Endodermal cell (in vitro differentiated cells): ENCODE results near the gene SH3PXD2A. TPM values are rescaled to one million over a fixed set of nuclear protein-coding genes. Genes with fewer than 3 reads are reported as not detected.

Experiments used
- DNase-seq: peaks from one replicate; pipeline ENCODE4 v3.0.0-alpha.2; 2017
- H3K27ac ChIP-seq: 2 replicates; pipeline ENCODE4 v1.5.1; 2013; ENCODE audit warnings: mild to moderate bottlenecking, low read depth, low read length, moderate library complexity
- H3K27me3 ChIP-seq: 2 replicates; pipeline ENCODE4 v1.6.1; 2013; ENCODE audit warnings: mild to moderate bottlenecking, low read length, moderate library complexity; ENCODE audit not compliant: insufficient read depth, control insufficient read depth, poor library complexity, severe bottlenecking
- H3K36me3 ChIP-seq: 2 replicates; pipeline ENCODE4 v1.7.0; 2013; ENCODE audit warnings: mild to moderate bottlenecking, low read length, moderate library complexity; ENCODE audit not compliant: control insufficient read depth, insufficient read depth
- H3K4me1 ChIP-seq: one replicate; pipeline ENCODE4 v1.7.0; 2013; ENCODE audit warnings: low read length; ENCODE audit not compliant: control insufficient read depth, insufficient read depth
- H3K4me3 ChIP-seq: 2 replicates; pipeline ENCODE4 v1.5.1; 2013; ENCODE audit warnings: mild to moderate bottlenecking, low read length, moderate library complexity
- H3K9ac ChIP-seq: 2 replicates; pipeline ENCODE4 v1.6.1; 2013; ENCODE audit warnings: mild to moderate bottlenecking, low read length, moderate library complexity; ENCODE audit not compliant: poor library complexity, severe bottlenecking; ENCODE audit errors: extremely low read depth
- H3K9me3 ChIP-seq: 2 replicates; pipeline ENCODE4 v1.6.1; 2013; ENCODE audit warnings: mild to moderate bottlenecking, low read length, moderate library complexity; ENCODE audit not compliant: control insufficient read depth
- H3K27ac Mint-ChIP-seq: 2 replicates; pipeline ENCODE4 v1.8.0; 2020; ENCODE audit warnings: mixed read lengths
- H3K27me3 Mint-ChIP-seq: 2 replicates; pipeline ENCODE4 v1.8.0; 2021; ENCODE audit warnings: mild to moderate bottlenecking, mixed read lengths; ENCODE audit not compliant: insufficient read depth
- H3K36me3 Mint-ChIP-seq: 2 replicates; pipeline ENCODE4 v1.8.0; 2020; ENCODE audit warnings: low read depth, mixed read lengths
- H3K4me1 Mint-ChIP-seq: 2 replicates; pipeline ENCODE4 v1.8.0; 2020; ENCODE audit warnings: mixed read lengths
- H3K4me3 Mint-ChIP-seq: 2 replicates; pipeline ENCODE4 v1.8.0; 2020; ENCODE audit warnings: mild to moderate bottlenecking, moderate library complexity, mixed read lengths
- H3K9me3 Mint-ChIP-seq: 2 replicates; pipeline ENCODE4 v1.8.0; 2020; ENCODE audit warnings: mild to moderate bottlenecking, mixed read lengths
- WGBS, 2 experiments: methylation state at CpG; one replicate each; pipeline versions ENCODE4 v1.1.5 to v1.1.7; 2013; ENCODE audit warnings: missing lambda C conversion rate in 2 of 2, mixed read lengths in 1 of 2; ENCODE audit not compliant: insufficient coverage in 1 of 2, insufficient read length in 1 of 2; 5-methylcytosine and 5-hydroxymethylcytosine counted together
- total RNA-seq, 2 donors: library from RNA; stranded (reverse); fragmentation: NEBNext Ultra II Directional in 1 of 2; extraction: Animal tissue kit (Norgen Biotek cat#: 25700) in 1 of 2; gene quantifications; 2 replicates in 1 of 2; 3 replicates in 1 of 2; pipeline ENCODE4 v1.2.1, GENCODE V29; 2021
- TF ChIP-seq, protein P1 (sequence below): fragments of 200-600 bp; sonication (generic); conservative IDR thresholded peaks from 2 replicates; pipeline ENCODE4 v1.5.0; 2021; ENCODE audit warnings: antibody characterized with exemption, mild to moderate bottlenecking

SH3PXD2A gene
- total RNA-seq, 2 donors from 2014 or later, result 15.7 to 22.6 TPM

DNA sequence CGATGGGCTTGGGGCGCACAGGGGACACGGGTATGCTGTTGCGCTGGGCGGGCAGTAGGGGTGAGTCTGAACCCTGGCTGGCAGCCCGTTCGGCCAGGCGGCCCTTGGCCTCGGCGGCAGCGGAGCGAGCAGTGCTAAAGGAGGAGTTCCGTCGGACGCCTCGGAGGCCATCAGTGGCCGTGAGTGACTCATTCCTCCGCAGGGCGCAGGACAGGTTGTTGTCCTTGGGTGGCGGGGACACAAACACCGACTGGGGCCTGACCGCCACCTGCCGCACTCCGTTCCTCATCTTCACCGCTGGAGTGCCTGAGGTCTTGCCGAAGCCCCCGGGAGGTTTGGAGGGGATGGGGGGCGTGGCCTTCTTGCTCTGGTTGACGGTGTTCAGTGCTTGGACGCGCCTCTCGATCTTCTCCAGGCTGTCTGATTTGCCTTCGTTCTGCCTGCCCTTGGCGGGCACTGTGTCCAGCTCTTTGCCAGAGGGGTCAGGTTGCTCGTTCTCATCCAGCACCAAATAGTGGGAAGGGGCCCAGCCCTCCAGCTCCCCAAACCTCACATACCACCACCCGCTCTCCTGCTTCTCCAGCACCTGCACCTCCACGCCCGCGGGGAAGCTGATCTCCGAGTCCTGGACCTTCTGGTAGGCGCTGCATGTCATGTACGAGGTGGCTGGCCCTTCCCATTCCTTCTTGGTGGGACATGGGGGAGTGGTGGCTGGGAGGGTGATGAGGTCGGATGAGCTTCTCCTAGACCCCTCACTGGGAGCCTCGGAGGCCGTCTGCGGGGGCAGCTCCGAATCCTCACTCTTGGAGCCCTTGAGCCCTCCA, 253.1 kb downstream of the SH3PXD2A start:
- no peak for DNase-seq
- H3K4me3 ChIP-seq, result no peak overlapping the region
- Mint-ChIP-seq H3K36me3 (peaks cover 34% of the 10 kb centered on the region), H3K9me3 (peaks cover 13% of the 10 kb centered on the region), H3K4me1 (peaks cover 3% of the 10 kb centered on the region), H3K27ac (no peak overlapping the region), H3K4me3 (no peak overlapping the region), H3K27me3 (no peaks in the 10 kb centered on the region)
- H3K9ac ChIP-seq, result no peak overlapping the region
- H3K4me1 ChIP-seq, result no peaks in the 10 kb centered on the region
- WGBS, 2 experiments, result 94 to 96% methylated on average over 31 to 47 of the region's 47 CpGs
- H3K27me3 ChIP-seq, result no peaks in the 10 kb centered on the region
- TF ChIP-seq, protein P1, sequence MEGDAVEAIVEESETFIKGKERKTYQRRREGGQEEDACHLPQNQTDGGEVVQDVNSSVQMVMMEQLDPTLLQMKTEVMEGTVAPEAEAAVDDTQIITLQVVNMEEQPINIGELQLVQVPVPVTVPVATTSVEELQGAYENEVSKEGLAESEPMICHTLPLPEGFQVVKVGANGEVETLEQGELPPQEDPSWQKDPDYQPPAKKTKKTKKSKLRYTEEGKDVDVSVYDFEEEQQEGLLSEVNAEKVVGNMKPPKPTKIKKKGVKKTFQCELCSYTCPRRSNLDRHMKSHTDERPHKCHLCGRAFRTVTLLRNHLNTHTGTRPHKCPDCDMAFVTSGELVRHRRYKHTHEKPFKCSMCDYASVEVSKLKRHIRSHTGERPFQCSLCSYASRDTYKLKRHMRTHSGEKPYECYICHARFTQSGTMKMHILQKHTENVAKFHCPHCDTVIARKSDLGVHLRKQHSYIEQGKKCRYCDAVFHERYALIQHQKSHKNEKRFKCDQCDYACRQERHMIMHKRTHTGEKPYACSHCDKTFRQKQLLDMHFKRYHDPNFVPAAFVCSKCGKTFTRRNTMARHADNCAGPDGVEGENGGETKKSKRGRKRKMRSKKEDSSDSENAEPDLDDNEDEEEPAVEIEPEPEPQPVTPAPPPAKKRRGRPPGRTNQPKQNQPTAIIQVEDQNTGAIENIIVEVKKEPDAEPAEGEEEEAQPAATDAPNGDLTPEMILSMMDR, result no peak
- H3K27ac ChIP-seq, result no peak overlapping the region
- peaks cover 6% of the 10 kb centered on the region for H3K36me3 ChIP-seq
- peaks cover 5% of the 10 kb centered on the region for H3K9me3 ChIP-seq

DNA sequence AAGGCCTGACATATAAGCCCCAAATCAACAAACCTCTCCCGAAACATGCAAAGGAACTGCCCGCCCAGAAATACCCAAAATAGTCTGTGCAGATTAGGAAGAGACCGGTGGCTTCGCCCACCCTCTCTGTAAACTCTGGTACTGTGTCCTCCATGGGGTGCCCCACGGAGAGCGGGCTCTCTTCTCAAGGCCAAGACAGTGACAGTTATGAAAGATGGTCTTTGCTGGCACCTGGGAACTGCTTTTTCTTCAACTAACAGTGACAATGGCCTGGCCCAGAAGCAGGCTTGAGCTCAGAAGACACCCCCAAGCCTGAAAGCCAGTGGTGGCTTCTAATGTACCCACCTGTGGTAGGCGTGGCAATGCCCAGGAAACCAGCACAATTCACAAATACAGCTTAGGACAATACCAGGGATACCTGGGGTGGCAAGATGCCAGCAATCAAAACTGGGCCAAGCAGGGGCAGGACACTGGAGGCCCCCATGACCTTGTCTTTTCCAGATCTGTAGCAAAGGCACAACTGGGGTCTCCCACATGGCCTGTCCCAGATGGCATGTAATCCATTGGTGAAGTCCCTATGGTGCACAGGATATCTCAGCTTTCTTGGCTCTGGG, 254.3 kb downstream of the SH3PXD2A start:
- peaks cover 33% of the 10 kb centered on the region for H3K36me3 Mint-ChIP-seq
- no peak overlapping the region for H3K27ac ChIP-seq
- peaks cover 6% of the 10 kb centered on the region for H3K36me3 ChIP-seq
- H3K4me1 Mint-ChIP-seq, result peaks cover 3% of the 10 kb centered on the region
- TF ChIP-seq, protein P1, result no peak
- H3K27ac Mint-ChIP-seq, result no peak overlapping the region
- H3K9ac ChIP-seq, result no peak overlapping the region
- H3K27me3 ChIP-seq, result no peaks in the 10 kb centered on the region
- peaks cover 4% of the 10 kb centered on the region for H3K9me3 ChIP-seq
- DNase-seq, result no peak
- no peak overlapping the region for H3K4me3 ChIP-seq
- no peaks in the 10 kb centered on the region for H3K4me1 ChIP-seq
- H3K4me3 Mint-ChIP-seq, result no peak overlapping the region
- H3K27me3 Mint-ChIP-seq, result no peaks in the 10 kb centered on the region
- 84 to 85% methylated on average over 4 to 7 of the region's 7 CpGs for WGBS, 2 experiments
- H3K9me3 Mint-ChIP-seq, result peaks cover 5% of the 10 kb centered on the region

DNA sequence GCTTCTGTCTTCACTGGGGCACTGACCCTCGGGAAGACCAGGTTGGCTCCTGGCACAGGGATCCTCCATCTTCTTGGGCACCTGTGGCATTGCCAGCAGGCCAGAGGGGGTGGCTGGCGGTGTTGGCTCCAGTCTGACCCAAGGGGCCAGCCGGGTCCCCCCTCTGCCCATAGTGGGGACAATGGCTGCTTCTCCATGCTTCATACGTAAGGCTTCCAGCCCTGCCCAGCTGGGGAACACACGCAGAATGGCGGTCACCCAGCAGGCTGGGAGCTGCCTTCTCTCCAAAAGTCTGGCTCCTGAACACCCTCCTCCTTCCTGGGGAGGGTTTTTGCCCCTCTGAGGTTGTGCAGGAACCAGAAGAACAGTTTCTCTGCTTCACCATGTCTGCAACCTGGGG, 255.1 kb downstream of the SH3PXD2A start:
- H3K4me1 Mint-ChIP-seq, result peaks cover 3% of the 10 kb centered on the region
- TF ChIP-seq, protein P1, result no peak
- Histone ChIP-seq H3K9me3 (no peaks in the 10 kb centered on the region), H3K36me3 (peaks cover 3% of the 10 kb centered on the region), H3K4me3 (no peak overlapping the region), H3K9ac (no peak overlapping the region), H3K4me1 (no peaks in the 10 kb centered on the region), H3K27me3 (no peaks in the 10 kb centered on the region), H3K27ac (no peak overlapping the region)
- H3K4me3 Mint-ChIP-seq, result no peak overlapping the region
- 92% methylated on average over 6 of the region's 6 CpGs; no CpG with 5 or more reads in 1 of the 2 experiments for WGBS, 2 experiments
- H3K27me3 Mint-ChIP-seq, result no peaks in the 10 kb centered on the region
- DNase-seq, result no peak
- no peak overlapping the region for H3K27ac Mint-ChIP-seq
- H3K9me3 Mint-ChIP-seq, result no peaks in the 10 kb centered on the region
- peaks cover 25% of the 10 kb centered on the region for H3K36me3 Mint-ChIP-seq
